ENCODE results near the gene SELENOT. TPM values are rescaled to one million over a fixed set of nuclear protein-coding genes. Genes with fewer than 3 reads are reported as not detected.

Gene SELENOT
- total RNA-seq, 1 donor from 2014 or later, result 133 TPM

GRCh38 chr3:150636258-150636657 is 33.1 kb downstream of the SELENOT start:
- H2AFZ ChIP-seq (replicated peaks), result no peak overlapping the region
- H3K36me3 ChIP-seq, result no peaks in the 10 kb centered on the region
- no peaks in the 10 kb centered on the region for H3K9me3 ChIP-seq (ENCODE audit: low read depth)
- peaks cover 21% of the 10 kb centered on the region for H3K4me1 Mint-ChIP-seq
- no peak overlapping the region for H3K4me3 ChIP-seq
- no peaks in the 10 kb centered on the region for H4K20me1 ChIP-seq (ENCODE audit: low read depth)
- H3F3A ChIP-seq (ENCODE audit: low read depth), result peaks cover 16% of the 10 kb centered on the region
- TF ChIP-seq CTCF (IDR thresholded peaks at IDR 0.05) (no peak), EZH2phosphoT487 (IDR thresholded peaks at IDR 0.05) (no peak), EZH2 (IDR thresholded peaks at IDR 0.05) (no peak)
- H3K9ac ChIP-seq, result no peak overlapping the region
- H3K27me3 ChIP-seq, result no peaks in the 10 kb centered on the region
- H3K27ac ChIP-seq, result no peak overlapping the region
- H3K27ac Mint-ChIP-seq, result peak overlapping the region; percentile 27
- H3K79me2 ChIP-seq (ENCODE audit: low read depth), result no peaks in the 10 kb centered on the region
- DNase-seq (ENCODE audit: low spot score), result no peak
- H3K36me3 Mint-ChIP-seq, result peaks cover 9% of the 10 kb centered on the region
- H3K27me3 Mint-ChIP-seq (ENCODE audit: insufficient read depth, low read depth), result no peaks in the 10 kb centered on the region
- H3K4me1 ChIP-seq, result peaks cover 12% of the 10 kb centered on the region
- no peak overlapping the region for H3K4me3 Mint-ChIP-seq
- no peak overlapping the region for H3K4me2 ChIP-seq
- H3K9me3 Mint-ChIP-seq, result no peaks in the 10 kb centered on the region

GRCh38 chr3:150639262-150639661 is 36.1 kb downstream of the SELENOT start:
- Histone ChIP-seq H3K9ac (no peak overlapping the region), H3K36me3 (no peaks in the 10 kb centered on the region), H3K9me3 (ENCODE audit: low read depth) (no peaks in the 10 kb centered on the region), H3K27me3 (no peaks in the 10 kb centered on the region), H3K79me2 (ENCODE audit: low read depth) (no peaks in the 10 kb centered on the region), H3K27ac (no peak overlapping the region), H3K4me1 (peaks cover 12% of the 10 kb centered on the region), H3K4me3 (no peak overlapping the region), H2AFZ (replicated peaks) (no peak overlapping the region), H3K4me2 (no peak overlapping the region), H4K20me1 (ENCODE audit: low read depth) (no peaks in the 10 kb centered on the region), H3F3A (ENCODE audit: low read depth) (peaks cover 12% of the 10 kb centered on the region)
- peaks cover 19% of the 10 kb centered on the region for H3K4me1 Mint-ChIP-seq
- DNase-seq (ENCODE audit: low spot score), result no peak
- TF ChIP-seq EZH2 (IDR thresholded peaks at IDR 0.05) (no peak), EZH2phosphoT487 (IDR thresholded peaks at IDR 0.05) (no peak), CTCF (IDR thresholded peaks at IDR 0.05) (no peak)
- no peak overlapping the region for H3K4me3 Mint-ChIP-seq
- H3K27ac Mint-ChIP-seq, result no peak overlapping the region
- peaks cover under 1% of the 10 kb centered on the region for H3K36me3 Mint-ChIP-seq
- no peaks in the 10 kb centered on the region for H3K27me3 Mint-ChIP-seq (ENCODE audit: insufficient read depth, low read depth)
- H3K9me3 Mint-ChIP-seq, result peaks cover 5% of the 10 kb centered on the region

- Mint-ChIP-seq H3K9me3 (peaks cover 5% of the 10 kb centered on the region), H3K36me3 (no peaks in the 10 kb centered on the region), H3K27me3 (ENCODE audit: insufficient read depth, low read depth) (no peaks in the 10 kb centered on the region), H3K4me3 (no peak overlapping the region), H3K27ac (no peak overlapping the region), H3K4me1 (peaks cover 11% of the 10 kb centered on the region)
- Histone ChIP-seq H3K79me2 (ENCODE audit: low read depth) (no peaks in the 10 kb centered on the region), H2AFZ (replicated peaks) (no peak overlapping the region), H3K9ac (no peak overlapping the region), H3K27me3 (no peaks in the 10 kb centered on the region), H3K27ac (no peak overlapping the region), H3K36me3 (no peaks in the 10 kb centered on the region), H3K9me3 (ENCODE audit: low read depth) (no peaks in the 10 kb centered on the region), H4K20me1 (ENCODE audit: low read depth) (no peaks in the 10 kb centered on the region), H3K4me1 (peaks cover 8% of the 10 kb centered on the region), H3K4me3 (no peak overlapping the region), H3K4me2 (no peak overlapping the region), H3F3A (ENCODE audit: low read depth) (peaks cover 10% of the 10 kb centered on the region)
- TF ChIP-seq EZH2 (IDR thresholded peaks at IDR 0.05), result no peak
- no peak for TF ChIP-seq EZH2phosphoT487 (IDR thresholded peaks at IDR 0.05)
- TF ChIP-seq CTCF (IDR thresholded peaks at IDR 0.05), result no peak
- DNase-seq (ENCODE audit: low spot score), result no peak
These were observed 37.1 kb downstream of the SELENOT start for GRCh38 chr3:150640256-150640655.
